Caco-2 (cell line): ENCODE measurements around the gene ELL. TPM values are rescaled to one million over a fixed set of nuclear protein-coding genes. Genes with fewer than 3 reads are reported as not detected.
"Not testable (repeated sequence)": the region's sequence is repeated elsewhere in the genome, so short reads cannot be mapped to it uniquely, and the experiment has no call there.

Source experiments
- BruUV-seq: library from RNA; stranded (reverse); fragments of 400-500 nt; replicated peaks from 2 replicates; lab custom pipeline; 2021; lab: Mats Ljungman, UMichigan
- CTCF ChIA-PET: fragments of 300-600 bp; sonication (Branson Sonifier 250); formaldehyde crosslinking; loops from one replicate; lab custom pipeline; 2022; ENCODE audit warnings: antibody characterized with exemption; lab: Charles Lee
- POLR2A ChIA-PET: fragments of 300-600 bp; sonication (Branson Sonifier 250); formaldehyde crosslinking; loops from one replicate; lab custom pipeline; 2022; ENCODE audit warnings: antibody characterized with exemption; lab: Charles Lee
- DNase-seq, 2 experiments: peaks; one replicate each; pipeline versions ENCODE4 v3.0.0 to v3.0.0-alpha.2; 2020 to 2022
- H3K27me3 ChIP-seq: replicated peaks from 2 replicates; pipeline ENCODE4 v1.6.0; 2011; ENCODE audit warnings: low read length; ENCODE audit not compliant: control insufficient read depth, insufficient read depth
- H3K36me3 ChIP-seq: 2 replicates; pipeline ENCODE4 v1.5.1; 2011; ENCODE audit warnings: low read length; ENCODE audit not compliant: control insufficient read depth, insufficient read depth
- H3K4me1 ChIP-seq: fragments of 250-450 bp; sonication (Bioruptor Pico); 2 replicates; pipeline ENCODE4 v1.5.1; 2020; ENCODE audit warnings: mild to moderate bottlenecking
- H3K4me3 ChIP-seq: 2 replicates; pipeline ENCODE4 v1.5.1; 2011; ENCODE audit warnings: low read depth, mild to moderate bottlenecking, control low read depth, low read length
- H3K9me3 ChIP-seq: fragments of 250-450 bp; sonication (Bioruptor Pico); 2 replicates; pipeline ENCODE4 v1.5.1; 2020; ENCODE audit warnings: mild to moderate bottlenecking, moderate library complexity
- H3K27ac Mint-ChIP-seq: one replicate; pipeline ENCODE4 v1.8.0; 2022; ENCODE audit warnings: mixed read lengths; ENCODE audit not compliant: unreplicated experiment
- H3K27me3 Mint-ChIP-seq: one replicate; pipeline ENCODE4 v1.8.0; 2022; ENCODE audit warnings: mixed read lengths; ENCODE audit not compliant: insufficient read depth, unreplicated experiment
- H3K36me3 Mint-ChIP-seq: one replicate; pipeline ENCODE4 v1.8.0; 2022; ENCODE audit warnings: mild to moderate bottlenecking, mixed read lengths; ENCODE audit not compliant: insufficient read depth, unreplicated experiment
- H3K4me1 Mint-ChIP-seq: one replicate; pipeline ENCODE4 v1.8.0; 2022; ENCODE audit warnings: low read depth, mixed read lengths; ENCODE audit not compliant: unreplicated experiment
- H3K4me3 Mint-ChIP-seq: one replicate; pipeline ENCODE4 v1.8.0; 2022; ENCODE audit warnings: mild to moderate bottlenecking, moderate library complexity, mixed read lengths; ENCODE audit not compliant: unreplicated experiment
- H3K9me3 Mint-ChIP-seq: one replicate; pipeline ENCODE4 v1.8.0; 2022; ENCODE audit warnings: mixed read lengths; ENCODE audit not compliant: unreplicated experiment
- CTCF ChIP-seq, 2 experiments: fragments of 200-600 bp in 1 of 2; IDR thresholded peaks; 1 replicate in 1 of 2; 2 replicates in 1 of 2; pipeline versions ENCODE4 v1.5.1 to v1.8.0; 2011 to 2022; ENCODE audit warnings: antibody characterized with exemption in 1 of 2, control low read depth in 1 of 2, inconsistent platforms in 1 of 2, low read depth in 1 of 2, low read length in 1 of 2, mild to moderate bottlenecking in 1 of 2, moderate library complexity in 1 of 2; ENCODE audit not compliant: insufficient read depth in 1 of 2, severe bottlenecking in 1 of 2, unreplicated experiment in 1 of 2
- intact Hi-C: fragments of 100-400 bp; cut with micrococcal nuclease; formaldehyde crosslinking; loops from one replicate; pipeline ENCODE4 v1.10.0; 2022; ENCODE audit not compliant: unreplicated experiment
- total RNA-seq: library from RNA; stranded (reverse); gene quantifications from 2 replicates; pipeline ENCODE4 v1.2.3, GENCODE V29; 2022

The ELL gene
- total RNA-seq, 1 experiment from 2014 or later, result 12.1 TPM

DNA sequence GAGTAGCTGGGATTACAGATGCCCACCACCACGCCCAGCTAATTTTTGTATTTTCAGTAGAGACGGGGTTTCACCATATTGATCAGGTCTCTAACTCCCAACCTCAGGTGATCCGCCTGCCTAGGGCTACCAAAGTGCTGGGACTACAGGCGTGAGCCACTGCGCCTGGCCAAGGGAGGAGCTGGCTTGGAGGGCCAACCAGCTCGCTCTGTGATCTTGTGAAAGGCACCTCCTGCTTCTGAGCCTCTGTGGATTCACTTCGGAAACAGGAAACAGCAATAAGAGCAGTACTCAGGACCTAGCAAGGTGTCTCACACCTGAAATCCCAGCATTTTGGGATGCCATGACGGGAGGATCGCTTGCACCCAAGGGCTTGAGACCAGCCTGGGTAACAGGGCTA is 2.0 kb upstream of the ELL start:
- H3K4me3 ChIP-seq, result no peak overlapping the region
- no peaks in the 10 kb centered on the region for H3K9me3 ChIP-seq
- no peaks in the 10 kb centered on the region for H3K36me3 ChIP-seq
- Mint-ChIP-seq H3K27me3 (no peaks in the 10 kb centered on the region), H3K27ac (no peak overlapping the region), H3K36me3 (peaks cover 9% of the 10 kb centered on the region), H3K4me1 (no peaks in the 10 kb centered on the region), H3K9me3 (no peaks in the 10 kb centered on the region), H3K4me3 (no peak overlapping the region)
- no peak for DNase-seq
- CTCF ChIA-PET, result no interaction called here
- no TSS peak for BruUV-seq
- intact Hi-C loops, result loop anchor here (5.0 kb wide), 3 partner anchors 33 to 48 kb away; partner anchors contain the start of genes KXD1 and UBA52
- no peak for TF ChIP-seq CTCF (IDR thresholded peaks at IDR 0.05; ENCODE audit: insufficient read depth in 1 of 2, low read depth in 1 of 2, low read length in 1 of 2, severe bottlenecking in 1 of 2, unreplicated experiment in 1 of 2)
- POLR2A ChIA-PET, result no interaction called here
- H3K4me1 ChIP-seq, result peaks cover 5% of the 10 kb centered on the region
- no peaks in the 10 kb centered on the region for H3K27me3 ChIP-seq

GRCh38 chr19:18522862-18523440 is 1.1 kb upstream of the ELL start:
- not testable (repeated sequence) for H3K4me1 Mint-ChIP-seq, H3K36me3 ChIP-seq, H3K27me3 Mint-ChIP-seq, H3K36me3 Mint-ChIP-seq, H3K9me3 ChIP-seq, H3K4me3 ChIP-seq, DNase-seq, H3K4me1 ChIP-seq, H3K9me3 Mint-ChIP-seq, H3K27me3 ChIP-seq
- intact Hi-C loops, result loop anchor here (1.0 to 5.0 kb wide), 5 partner anchors 34 to 113 kb away; partner anchors contain the start of genes KXD1, REX1BD and UBA52
- CTCF ChIA-PET, result interaction anchor here (0.5 to 2.0 kb wide), 5 partner anchors 8 to 243 kb away, joined by 3 to 6 read pairs (median 3); no protein-coding TSS in a partner anchor
- H3K4me3 Mint-ChIP-seq, result peak overlapping the region; percentile 81
- TSS peak; percentile 91 for BruUV-seq
- POLR2A ChIA-PET, result interaction anchor here (0.5 to 1.3 kb wide), 2 partner anchors 22 to 66 kb away, joined by 3 to 11 read pairs; no protein-coding TSS in a partner anchor
- H3K27ac Mint-ChIP-seq, result peak overlapping the region; percentile 89

DNA sequence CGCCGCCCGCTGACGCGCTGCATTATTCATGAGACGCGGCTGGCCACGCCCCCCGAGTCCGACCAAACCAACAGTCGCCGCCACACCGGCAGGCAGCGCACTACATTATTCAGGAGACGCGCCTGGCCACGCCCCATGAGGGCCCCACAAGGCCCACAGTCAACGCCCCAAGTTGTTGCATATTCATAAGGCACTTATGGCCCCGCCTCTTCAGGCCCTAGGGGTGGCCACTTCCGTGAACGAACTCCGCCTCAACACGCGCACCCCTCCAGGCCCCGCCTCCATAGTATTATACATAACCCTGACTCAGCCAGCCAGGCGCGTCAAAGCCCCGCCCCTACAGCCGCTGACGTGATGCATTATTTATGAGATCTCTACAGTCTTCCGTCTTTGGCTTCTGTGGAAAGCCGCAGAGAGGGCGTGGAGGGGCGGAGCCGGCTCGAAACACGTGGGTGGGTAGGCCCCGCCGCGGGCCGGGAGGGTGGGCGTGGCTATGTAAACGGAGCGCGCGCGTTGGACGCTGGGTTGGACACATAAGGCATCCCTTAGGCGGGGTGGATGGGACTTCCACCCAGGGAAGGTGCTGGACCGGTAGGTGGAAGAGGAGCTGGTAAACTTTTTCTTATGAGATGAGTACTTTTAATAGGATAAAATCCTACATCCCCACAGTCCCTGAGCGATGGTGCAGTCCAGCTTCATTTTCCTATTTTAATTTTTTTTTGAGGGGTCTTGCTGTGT is 423 bp upstream of the ELL start:
- no peaks in the 10 kb centered on the region for H3K27me3 ChIP-seq
- H3K9me3 ChIP-seq, result no peaks in the 10 kb centered on the region
- H3K4me3 Mint-ChIP-seq, result peak overlapping the region; percentile 81
- POLR2A ChIA-PET, result interaction anchor here (0.5 to 1.3 kb wide), 3 partner anchors 17 to 67 kb away, joined by 3 to 11 read pairs (median 3); no protein-coding TSS in a partner anchor
- peak overlapping the region; percentile 90 for H3K4me3 ChIP-seq
- BruUV-seq, result no TSS peak
- H3K36me3 Mint-ChIP-seq, result peaks cover 9% of the 10 kb centered on the region
- H3K9me3 Mint-ChIP-seq, result no peaks in the 10 kb centered on the region
- intact Hi-C loops, result loop anchor here (1.0 to 5.0 kb wide), 5 partner anchors 35 to 114 kb away; partner anchors contain the start of genes KXD1, REX1BD and UBA52
- TF ChIP-seq CTCF (IDR thresholded peaks at IDR 0.05; ENCODE audit: insufficient read depth in 1 of 2, low read depth in 1 of 2, low read length in 1 of 2, severe bottlenecking in 1 of 2, unreplicated experiment in 1 of 2), result peak; percentile 10 to 14
- no peaks in the 10 kb centered on the region for H3K36me3 ChIP-seq
- DNase-seq, result peak; percentile 99 to 100
- CTCF ChIA-PET, result interaction anchor here (0.5 to 2.8 kb wide), 11 partner anchors 9 to 325 kb away, joined by 3 to 28 read pairs (median 3); partner anchors contain the start of gene KXD1
- H3K27ac Mint-ChIP-seq, result peak overlapping the region; percentile 89
- no peaks in the 10 kb centered on the region for H3K4me1 Mint-ChIP-seq
- H3K27me3 Mint-ChIP-seq, result no peaks in the 10 kb centered on the region
- peaks cover 5% of the 10 kb centered on the region for H3K4me1 ChIP-seq
